GM21367 (cell line): ENCODE measurements around the gene TMEM145.
"Not testable (repeated sequence)": the region's sequence is repeated elsewhere in the genome, so short reads cannot be mapped to it uniquely, and the experiment has no call there.

Experiments used
- ATAC-seq: cut with Tn5 transposase; IDR thresholded peaks from one replicate; pipeline ENCODE4 v1.9.1; 2021; ENCODE audit not compliant: unreplicated experiment

Gene TMEM145

GRCh38 chr19:42313096-42313839 lies at the start of gene TMEM145:
Gene TMEM145 (plus strand): TSS chr19:42313309. CDS start chr19:42313377, 68 bp downstream.
- ATAC-seq, result no peak

- ATAC-seq, result not testable (repeated sequence)
Measured at GRCh38 chr19:42266105-42266504, 47.0 kb upstream of the TMEM145 start.

- ATAC-seq, result not testable (repeated sequence)
Measured at GRCh38 chr19:42266928-42267603, 46.0 kb upstream of the TMEM145 start.

- no peak for ATAC-seq
Measured at GRCh38 chr19:42267644-42268141, 45.4 kb upstream of the TMEM145 start.

- peak; percentile 46 for ATAC-seq
Measured at GRCh38 chr19:42268142-42268703, 44.9 kb upstream of the TMEM145 start.

- ATAC-seq, result peak; percentile 69
Measured at GRCh38 chr19:42268704-42269477, 44.2 kb upstream of the TMEM145 start, which contains the start of gene CIC. Gene CIC (plus strand): TSS chr19:42269252. CDS start chr19:42271784, 2,532 bp downstream.

GRCh38 chr19:42269478-42270345 lies 43.4 kb upstream of the TMEM145 start:
- ATAC-seq, result no peak

GRCh38 chr19:42270346-42271044 lies 42.6 kb upstream of the TMEM145 start:
- no peak for ATAC-seq

- ATAC-seq, result no peak
Measured at GRCh38 chr19:42271045-42271419, 42.1 kb upstream of the TMEM145 start.

GRCh38 chr19:42271861-42272534 lies 41.1 kb upstream of the TMEM145 start:
- ATAC-seq, result no peak

- no peak for ATAC-seq
Measured at GRCh38 chr19:42272535-42272897, 40.6 kb upstream of the TMEM145 start.

- no peak for ATAC-seq
Measured at GRCh38 chr19:42272989-42273406, 40.1 kb upstream of the TMEM145 start.

GRCh38 chr19:42273407-42274064 lies 39.6 kb upstream of the TMEM145 start:
- no peak for ATAC-seq

- ATAC-seq, result no peak
Measured at GRCh38 chr19:42274065-42274682, 38.9 kb upstream of the TMEM145 start.

GRCh38 chr19:42275103-42275502 lies 38.0 kb upstream of the TMEM145 start:
- ATAC-seq, result no peak

- ATAC-seq, result no peak
Measured at GRCh38 chr19:42275517-42275916, 37.6 kb upstream of the TMEM145 start.

- ATAC-seq, result no peak
Measured at GRCh38 chr19:42276284-42276683, 36.8 kb upstream of the TMEM145 start.

GRCh38 chr19:42276821-42277220 lies 36.3 kb upstream of the TMEM145 start:
- ATAC-seq, result no peak
